SK-N-SH (cell line): Measurements from ENCODE around the gene WBP11. TPM values are rescaled to one million over a fixed set of nuclear protein-coding genes. Genes with fewer than 3 reads are reported as not detected.

ENCODE experiments used
- CTCF ChIA-PET: fragments of 300-600, 350-600 bp; formaldehyde crosslinking; extraction: SDS; loops from one replicate; lab custom pipeline; 2021; lab: Yijun Ruan, JAX
- POLR2A ChIA-PET: fragments of 350-600 bp; sonication (Branson Sonifier 250); formaldehyde crosslinking; extraction: SDS; loops from one replicate; lab custom pipeline; 2020; ENCODE audit warnings: antibody characterized with exemption, inconsistent platforms; lab: Yijun Ruan, JAX
- DNase-seq: peaks from one replicate; pipeline ENCODE4 v3.0.0; 2012
- H2AFZ ChIP-seq: fragments of 200-600 bp; sonication (generic); 2 replicates; pipeline ENCODE4 v1.8.1; 2016; ENCODE audit warnings: antibody characterized with exemption, mild to moderate bottlenecking, low read depth
- H3F3A ChIP-seq: fragments of 200-600 bp; sonication (generic); replicated peaks from 2 replicates; pipeline ENCODE3; 2016; ENCODE audit warnings: antibody characterized with exemption, mild to moderate bottlenecking; ENCODE audit not compliant: insufficient read depth
- H3K27ac ChIP-seq, 2 experiments: fragments of 200-500 bp in 1 of 2; fragments of 200-600 bp in 1 of 2; sonication (Bioruptor generic) in 1 of 2; sonication (generic), shearing (Covaris generic) in 1 of 2; 2 replicates each; pipeline versions ENCODE4 v1.5.1 to v1.6.1; 2014 to 2016; ENCODE audit warnings: low read depth in 2 of 2, inconsistent platforms in 1 of 2, low read length in 1 of 2, mild to moderate bottlenecking in 1 of 2, mixed read lengths in 1 of 2
- H3K27me3 ChIP-seq: fragments of 200-600 bp; sonication (generic), shearing (Covaris generic); 2 replicates; pipeline ENCODE4 v1.6.1; 2016; ENCODE audit warnings: mixed run types; ENCODE audit not compliant: insufficient read depth
- H3K36me3 ChIP-seq, 2 experiments: fragments of 200-500 bp in 1 of 2; fragments of 200-600 bp in 1 of 2; sonication (Bioruptor generic) in 1 of 2; sonication (generic) in 1 of 2; replicated peaks in 1 of 2; 2 replicates each; pipeline versions ENCODE3 to v1.5.1; 2014 to 2016; ENCODE audit warnings: low read length in 1 of 2, mild to moderate bottlenecking in 1 of 2; ENCODE audit not compliant: insufficient read depth in 2 of 2, control insufficient read depth in 1 of 2
- H3K4me1 ChIP-seq, 2 experiments: fragments of 200-500 bp in 1 of 2; fragments of 200-600 bp in 1 of 2; sonication (Bioruptor generic) in 1 of 2; sonication (generic), shearing (Covaris generic) in 1 of 2; 2 replicates each; pipeline versions ENCODE4 v1.5.1 to v1.6.1; 2014 to 2016; ENCODE audit warnings: low read depth in 1 of 2, low read length in 1 of 2, mixed run types in 1 of 2; ENCODE audit not compliant: insufficient read depth in 2 of 2, control insufficient read depth in 1 of 2
- H3K4me2 ChIP-seq: fragments of 200-600 bp; sonication (generic), shearing (Covaris generic); 2 replicates; pipeline ENCODE4 v1.6.1; 2017; ENCODE audit warnings: mixed run types
- H3K4me3 ChIP-seq, 2 experiments: fragments of 200-500 bp in 1 of 2; fragments of 200-600 bp in 1 of 2; sonication (Bioruptor generic) in 1 of 2; sonication (generic), shearing (Covaris generic) in 1 of 2; 2 replicates each; pipeline versions ENCODE4 v1.5.1 to v1.8.1; 2014 to 2016; ENCODE audit warnings: low read depth in 2 of 2, inconsistent platforms in 1 of 2, low read length in 1 of 2, mild to moderate bottlenecking in 1 of 2, mixed read lengths in 1 of 2, moderate library complexity in 1 of 2
- H3K79me2 ChIP-seq: fragments of 200-600 bp; sonication (generic); 2 replicates; pipeline ENCODE4 v1.8.1; 2017; ENCODE audit warnings: mild to moderate bottlenecking; ENCODE audit not compliant: insufficient read depth
- H3K9ac ChIP-seq: fragments of 200-600 bp; sonication (generic); 2 replicates; pipeline ENCODE4 v1.6.1; 2017; ENCODE audit warnings: mixed run types
- H3K9me2 ChIP-seq: fragments of 200-600 bp; sonication (generic); 2 replicates; pipeline ENCODE4 v1.6.1; 2017; ENCODE audit warnings: mixed run types
- H3K9me3 ChIP-seq: fragments of 200-600 bp; sonication (generic); 2 replicates; pipeline ENCODE4 v1.6.1; 2017; ENCODE audit warnings: mixed run types, mild to moderate bottlenecking, moderate library complexity
- H4K20me1 ChIP-seq: fragments of 200-600 bp; sonication (generic); 2 replicates; pipeline ENCODE4 v1.6.1; 2017; ENCODE audit warnings: mild to moderate bottlenecking, mixed run types; ENCODE audit not compliant: insufficient read depth
- CHD2 ChIP-seq: fragments of 150-350 bp; IDR thresholded peaks from 2 replicates; pipeline ENCODE4 v1.6.1; 2018; ENCODE audit warnings: low read length; ENCODE audit not compliant: partially characterized antibody
- CTCF ChIP-seq: fragments of 200-600 bp; sonication (generic); IDR thresholded peaks from 2 replicates; pipeline ENCODE4 v1.6.1; 2017; ENCODE audit warnings: antibody characterized with exemption, mild to moderate bottlenecking, moderate library complexity
- EP300 ChIP-seq, 2 experiments: IDR thresholded peaks; 2 replicates each; pipeline versions ENCODE4 v1.4.0 to v1.6.1; 2012; ENCODE audit warnings: borderline replicate concordance in 1 of 2, low read depth in 1 of 2, low read length in 1 of 2
- FOSL2 ChIP-seq: IDR thresholded peaks from 2 replicates; pipeline ENCODE4 v1.4.0; 2012; ENCODE audit warnings: low read depth, mild to moderate bottlenecking, moderate library complexity, borderline replicate concordance
- JUND ChIP-seq: IDR thresholded peaks from 2 replicates; pipeline ENCODE4 v1.4.0; 2012
- MAX ChIP-seq: IDR thresholded peaks from 2 replicates; pipeline ENCODE4 v1.4.0; 2012; ENCODE audit warnings: low read depth
- PBX3 ChIP-seq: IDR thresholded peaks from 2 replicates; pipeline ENCODE4; 2012
- POLR2AphosphoS5 ChIP-seq: IDR thresholded peaks from 2 replicates; pipeline ENCODE4 v1.6.1; 2012; ENCODE audit warnings: low read depth, low read length
- RAD21 ChIP-seq: IDR thresholded peaks from 2 replicates; pipeline ENCODE4 v1.6.1; 2012; ENCODE audit warnings: mild to moderate bottlenecking, low read length
- RCOR1 ChIP-seq: fragments of 150-350 bp; IDR thresholded peaks from 2 replicates; pipeline ENCODE4 v1.6.1; 2017; ENCODE audit warnings: antibody characterized with exemption, low read length
- SIN3A ChIP-seq: IDR thresholded peaks from 2 replicates; pipeline ENCODE4 v1.6.1; 2012; ENCODE audit warnings: low read depth, mild to moderate bottlenecking, low read length, moderate library complexity, borderline replicate concordance
- TAF1 ChIP-seq: IDR thresholded peaks from 2 replicates; pipeline ENCODE4 v1.6.1; 2012; ENCODE audit warnings: low read depth, mild to moderate bottlenecking, low read length, moderate library complexity, borderline replicate concordance
- TCF12 ChIP-seq: IDR thresholded peaks from 2 replicates; pipeline ENCODE4 v1.4.0; 2012
- TEAD4 ChIP-seq: IDR thresholded peaks from 2 replicates; pipeline ENCODE4 v1.4.0; 2012; ENCODE audit warnings: mild to moderate bottlenecking, borderline replicate concordance; ENCODE audit not compliant: insufficient read depth
- YY1 ChIP-seq: IDR thresholded peaks from 2 replicates; pipeline ENCODE4 v1.4.0; 2012; ENCODE audit warnings: low read depth, mild to moderate bottlenecking
- ZBTB33 ChIP-seq: IDR thresholded peaks from 2 replicates; pipeline ENCODE4 v1.4.0; 2012; ENCODE audit warnings: low read depth, borderline replicate concordance
- WGBS: methylation state at CpG from one replicate; pipeline ENCODE4 v1.1.6; 2017; ENCODE audit warnings: low lambda C conversion rate; 5-methylcytosine and 5-hydroxymethylcytosine counted together
- polyA plus RNA-seq, 3 experiments: library from polyadenylated mRNA; depleted of rRNA; stranded (reverse); fragments of >200 nt; gene quantifications; 2 replicates each; pipeline ENCODE4 v1.2.3, GENCODE V29; 2012

WBP11 gene
- polyA plus RNA-seq, 1 of the 3 experiments (the other 2 are of a cell fraction), result 18.7 TPM

- H3K27ac ChIP-seq, result peak overlapping the region; percentile 53 to 86
- H3K9ac ChIP-seq, result peak overlapping the region; percentile 85
- H3K9me3 ChIP-seq, result no peaks in the 10 kb centered on the region
- 22% methylated on average over 24 of the region's 34 CpGs for WGBS
- no peak for TF ChIP-seq CHD2
- peak; percentile 37; the same call in 1 of the 2 replicates for TF ChIP-seq FOSL2
- TF ChIP-seq JUND, result 0 out of 2 replicates have a peak, but pooled peaks have one; percentile 24
- peak; percentile 68 for TF ChIP-seq YY1
- TF ChIP-seq PBX3, result no peak
- peak overlapping the region; percentile 77 to 84 for H3K4me3 ChIP-seq
- peaks cover 22% of the 10 kb centered on the region for H3F3A ChIP-seq
- H4K20me1 ChIP-seq, result no peaks in the 10 kb centered on the region
- no peaks in the 10 kb centered on the region for H3K27me3 ChIP-seq
- no peaks in the 10 kb centered on the region for H3K36me3 ChIP-seq
- peak overlapping the region; percentile 82 for H3K4me2 ChIP-seq
- ChIA-PET POLR2A (interaction anchor here (0.6 to 1.4 kb wide), 2 partner anchors 28 to 308 kb away, joined by 3 to 5 read pairs; partner anchors contain the start of genes C12orf60 and WBP11), CTCF (interaction anchor here (0.8 to 1.8 kb wide), 5 partner anchors 9 to 30 kb away, joined by 3 to 4 read pairs (median 4); partner anchors contain the start of genes C12orf60 and WBP11)
- peaks cover 32% of the 10 kb centered on the region for H3K79me2 ChIP-seq
- DNase-seq, result peak; percentile 49
- H2AFZ ChIP-seq, result peak overlapping the region; percentile 69
- H3K4me1 ChIP-seq, result peaks cover 0 to 4% of the 10 kb centered on the region in 2 experiments; a peak in 2 of 4 replicates
- H3K9me2 ChIP-seq, result no peaks in the 10 kb centered on the region
These were observed 28.2 kb downstream of the WBP11 start for GRCh38 chr12:14774906-14775635.

- ChIA-PET CTCF (interaction anchor here (0.8 to 1.8 kb wide), 5 partner anchors 9 to 31 kb away, joined by 3 to 4 read pairs (median 4); partner anchors contain the start of genes C12orf60 and WBP11), POLR2A (interaction anchor here (0.9 to 1.4 kb wide), 2 partner anchors 28 to 29 kb away, joined by 3 to 5 read pairs; partner anchors contain the start of genes C12orf60 and WBP11)
- H3K9me2 ChIP-seq, result no peaks in the 10 kb centered on the region
- TF ChIP-seq TAF1 (peak; percentile 63), TCF12 (no peak; the same call in 1 of the 2 replicates), RCOR1 (no peak), CTCF (no peak), ZBTB33 (no peak), POLR2AphosphoS5 (peak; percentile 94), SIN3A (peak; percentile 57; the same call in 1 of the 2 replicates), TEAD4 (no peak), EP300 (IDR thresholded peaks at IDR 0.05; ENCODE audit: borderline replicate concordance in 1 of 2, low read depth in 1 of 2, low read length in 1 of 2) (no peak), PBX3 (peak; percentile 100), MAX (peak; percentile 52; the same call in 1 of the 2 replicates), YY1 (no peak), RAD21 (no peak)
These were observed 29.0 kb downstream of the WBP11 start for GRCh38 chr12:14774074-14774905.

More at GRCh38 chr12:14774074-14774905, 29.0 kb downstream of the WBP11 start:
- Histone ChIP-seq H3K79me2 (peaks cover 40% of the 10 kb centered on the region), H3K9me3 (no peaks in the 10 kb centered on the region), H3K9ac (peak overlapping the region; percentile 85), H2AFZ (peak overlapping the region; percentile 69), H3K27ac (peak overlapping the region; percentile 53 to 86), H3K4me1 (peaks cover 0 to 7% of the 10 kb centered on the region in 2 experiments; a peak in 2 of 4 replicates), H4K20me1 (peaks cover 7% of the 10 kb centered on the region; the same call in 1 of the 2 replicates), H3F3A (peaks cover 22% of the 10 kb centered on the region), H3K4me3 (peak overlapping the region; percentile 77 to 84), H3K36me3 (no peaks in the 10 kb centered on the region), H3K4me2 (peak overlapping the region; percentile 82), H3K27me3 (no peaks in the 10 kb centered on the region)
- peak; percentile 87 for DNase-seq
- 3% methylated on average over 59 of the region's 67 CpGs for WGBS
